HG03521 (cell line): Measurements from ENCODE around the gene RAPSN.
"Not testable (repeated sequence)": the region's sequence is repeated elsewhere in the genome, so short reads cannot be mapped to it uniquely, and the experiment has no call there.

ENCODE experiments used
- ATAC-seq: cut with Tn5 transposase; IDR thresholded peaks from one replicate; pipeline ENCODE4 v1.9.1; 2021; ENCODE audit warnings: mild to moderate bottlenecking, moderate library complexity; ENCODE audit not compliant: unreplicated experiment

The RAPSN gene

GRCh38 chr11:47466701-47467250 lies 17.8 kb upstream of the RAPSN start:
- ATAC-seq, result no peak

DNA sequence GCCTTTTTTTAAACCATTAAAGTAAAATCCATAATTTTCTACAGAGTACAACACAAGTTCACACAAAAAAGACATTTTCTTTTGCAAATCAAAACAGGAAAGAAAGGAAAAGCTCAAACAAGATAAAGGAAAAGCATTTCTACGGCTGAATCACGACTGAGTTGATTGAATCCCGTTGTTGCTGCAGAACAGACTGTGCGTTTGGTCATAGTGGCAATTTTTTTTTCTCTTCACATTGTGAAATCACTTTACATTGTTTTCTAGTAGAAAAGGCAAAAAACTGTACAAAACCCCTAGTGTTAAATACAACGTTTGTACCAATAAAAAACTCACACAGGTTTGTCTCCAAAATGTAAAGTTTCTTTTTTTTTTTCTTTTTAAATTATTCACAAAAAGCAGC lies 17.3 kb upstream of the RAPSN start:
- no peak for ATAC-seq

DNA sequence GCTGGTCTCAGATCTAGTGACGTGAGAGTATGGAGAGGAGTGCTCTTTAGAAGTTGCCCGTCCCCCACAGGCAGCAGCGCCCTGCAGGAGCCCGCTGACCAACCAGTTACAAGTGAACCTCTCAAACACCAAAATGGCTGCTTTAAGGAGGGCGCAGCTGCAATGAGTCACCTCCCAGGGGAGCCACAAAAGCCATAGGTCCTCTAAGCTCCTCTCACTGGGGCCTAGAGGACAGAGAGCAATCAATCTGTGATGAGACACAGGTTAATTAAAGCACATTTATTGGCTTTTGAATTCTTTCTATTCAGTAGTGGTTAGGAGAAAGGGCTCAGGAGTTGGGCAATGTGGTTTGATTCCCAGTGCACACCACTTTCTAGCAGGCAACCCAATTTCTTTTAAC lies 15.5 kb upstream of the RAPSN start:
- ATAC-seq, result no peak

DNA sequence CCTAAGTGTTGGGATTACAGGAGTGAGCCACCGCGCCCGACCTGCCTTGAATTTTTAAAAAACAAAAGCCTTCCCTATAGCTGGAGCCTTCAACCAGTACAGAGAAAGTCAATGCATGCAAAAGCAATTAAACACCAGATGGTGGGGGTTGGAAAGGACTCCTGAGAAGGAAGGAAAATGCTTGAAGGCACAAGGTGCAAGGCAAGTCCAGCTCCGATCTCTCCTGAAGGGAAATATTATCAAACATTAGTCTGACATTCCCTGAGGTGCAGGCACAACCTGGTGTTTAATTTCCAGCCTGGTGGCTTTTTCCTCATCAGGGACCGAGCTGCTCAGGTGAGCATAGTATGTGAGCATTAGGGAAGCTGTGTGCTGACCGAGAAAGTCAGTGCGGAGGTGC lies 12.9 kb upstream of the RAPSN start:
- ATAC-seq, result no peak

GRCh38 chr11:47460571-47461235 lies 11.8 kb upstream of the RAPSN start:
- no peak for ATAC-seq

GRCh38 chr11:47454258-47454671 lies 5.3 kb upstream of the RAPSN start:
- not testable (repeated sequence) for ATAC-seq

GRCh38 chr11:47453365-47453764 lies 4.4 kb upstream of the RAPSN start:
- no peak for ATAC-seq

- no peak for ATAC-seq
Measured at GRCh38 chr11:47451990-47452389, 3.1 kb upstream of the RAPSN start.

DNA sequence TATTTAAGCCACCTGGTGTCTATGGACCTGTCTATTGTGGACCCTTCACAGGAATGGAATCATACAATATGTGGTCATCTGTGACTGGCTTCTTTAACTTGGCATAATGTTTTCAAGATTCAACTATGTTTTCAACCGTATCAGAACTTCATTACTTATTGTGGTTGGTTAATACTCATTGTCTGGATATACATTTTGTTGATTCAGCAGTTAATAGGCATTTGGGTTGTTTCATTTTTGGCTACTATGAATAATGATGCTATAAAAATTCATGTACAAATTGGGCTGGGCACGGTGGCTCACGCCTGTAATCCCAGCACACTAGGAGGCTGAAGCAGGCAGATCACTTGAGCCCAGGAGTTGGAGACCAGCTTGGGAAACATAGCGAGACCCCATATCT lies 2.5 kb upstream of the RAPSN start:
- ATAC-seq, result no peak

GRCh38 chr11:47449541-47449940 lies 605 bp upstream of the RAPSN start:
- ATAC-seq, result no peak

- ATAC-seq, result no peak
Measured at GRCh38 chr11:47447906-47448305, 1.0 kb downstream of the RAPSN start.

DNA sequence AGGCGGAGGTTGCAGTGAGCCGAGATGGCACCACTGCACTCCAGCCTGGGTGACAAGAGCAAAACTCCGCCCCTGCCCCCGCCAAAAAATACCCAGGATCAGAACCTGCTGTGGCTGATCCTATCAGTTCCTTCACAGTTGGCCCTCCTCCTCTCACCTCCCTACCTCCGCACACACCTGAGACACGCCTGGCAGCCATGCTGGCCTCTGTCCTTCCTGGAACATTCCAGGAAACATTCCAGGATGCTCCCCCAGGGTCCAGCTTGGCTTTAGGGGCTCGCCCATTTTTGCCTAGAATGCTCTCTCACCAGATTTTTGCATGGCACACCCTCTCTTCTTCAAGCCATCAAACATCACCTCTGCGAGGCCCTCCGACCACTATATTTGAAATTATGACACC lies 2.1 kb downstream of the RAPSN start:
- no peak for ATAC-seq

DNA sequence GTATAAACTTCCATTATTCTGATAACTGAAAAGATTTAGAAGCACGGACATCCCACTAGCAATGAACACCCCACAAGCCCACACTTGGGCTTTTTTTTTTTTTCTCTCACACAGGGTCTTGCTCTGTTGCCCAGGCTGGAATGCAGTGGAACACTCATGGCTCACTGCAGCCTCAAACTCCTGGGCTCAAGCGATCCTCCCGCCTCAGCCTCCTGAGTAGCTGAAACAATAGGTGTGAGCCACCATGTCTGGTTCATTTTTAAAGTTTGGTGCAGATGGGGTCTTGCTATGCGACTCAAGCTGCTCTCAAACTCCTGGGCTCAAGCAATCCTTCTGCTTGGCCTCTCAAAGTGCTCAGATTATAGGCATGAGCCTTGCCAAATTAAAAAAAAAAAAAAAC lies 3.1 kb downstream of the RAPSN start:
- ATAC-seq, result no peak

DNA sequence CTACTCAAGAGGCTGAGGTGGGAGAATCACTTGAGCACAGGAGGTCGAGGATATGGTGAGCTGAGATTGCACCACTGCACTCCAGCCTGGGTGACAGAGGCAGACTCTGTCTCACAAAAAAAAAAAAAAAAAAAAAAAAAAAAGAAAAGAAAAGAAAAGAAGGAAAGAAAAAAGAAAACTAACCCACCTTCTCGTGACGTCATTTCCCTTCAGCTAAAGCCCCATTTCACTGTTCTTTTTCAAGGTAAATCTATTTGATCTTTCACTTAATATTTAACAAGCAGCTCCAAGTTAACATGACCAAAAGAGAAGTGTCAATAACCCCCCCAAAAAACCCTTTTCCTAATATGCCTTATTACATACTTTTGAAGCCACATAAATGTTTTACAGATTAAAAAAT lies 5.1 kb downstream of the RAPSN start:
- ATAC-seq, result no peak

DNA sequence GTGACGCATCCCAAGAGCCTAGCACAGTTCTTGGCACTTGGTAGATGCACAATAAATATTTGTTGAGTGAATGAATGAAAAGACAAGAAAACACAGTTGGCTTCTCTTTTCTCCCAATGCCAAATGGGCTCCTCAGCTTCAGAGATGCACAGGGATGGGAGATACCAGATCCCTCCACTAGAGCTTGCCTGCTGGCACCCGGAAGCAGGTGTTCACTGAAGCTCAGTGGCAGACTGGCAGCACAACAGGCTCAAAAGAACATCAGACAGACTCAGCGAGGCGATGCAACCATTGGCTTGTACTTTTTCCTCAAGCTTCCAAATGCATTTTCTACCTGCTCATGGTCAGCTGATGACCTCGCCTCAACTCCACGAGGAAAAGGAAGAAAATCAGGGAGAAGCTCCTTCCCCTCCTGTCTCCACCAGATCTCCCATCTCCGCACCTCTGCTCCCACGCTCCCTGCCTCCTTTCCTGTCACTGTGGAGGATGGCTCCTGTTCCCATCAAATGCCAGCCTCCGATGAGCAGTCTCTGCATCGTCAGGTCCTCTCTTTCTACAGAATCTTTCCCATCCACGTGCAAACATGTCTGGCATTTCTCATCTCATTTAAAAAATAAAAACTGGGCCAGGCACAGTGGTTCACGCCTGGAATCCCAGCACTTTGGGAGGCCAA lies 5.8 kb downstream of the RAPSN start:
- ATAC-seq, result no peak

GRCh38 chr11:47442514-47442913 lies 6.4 kb downstream of the RAPSN start:
- no peak for ATAC-seq

DNA sequence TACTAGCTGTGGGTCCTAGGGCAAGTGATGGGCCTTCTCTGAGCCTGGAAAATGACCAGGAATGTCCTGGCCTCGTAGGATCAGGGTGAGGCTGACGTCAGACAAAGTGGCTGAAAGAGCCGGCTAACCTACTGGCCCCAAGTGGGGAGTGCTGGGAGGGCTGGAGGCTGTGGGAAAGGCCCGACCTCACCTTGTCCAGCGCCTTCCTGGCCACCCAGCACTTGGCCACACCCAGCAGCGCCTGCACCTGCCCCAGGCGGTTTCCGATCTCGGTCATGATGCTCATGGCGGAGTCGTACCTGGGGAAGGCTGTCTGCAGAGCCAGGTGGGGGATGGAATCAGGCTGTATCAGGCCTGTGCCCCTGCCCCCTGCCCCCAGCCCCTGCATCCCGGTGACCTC lies 7.5 kb downstream of the RAPSN start:
- no peak for ATAC-seq

- ATAC-seq, result no peak
Measured at GRCh38 chr11:47440054-47440476, 8.9 kb downstream of the RAPSN start.

DNA sequence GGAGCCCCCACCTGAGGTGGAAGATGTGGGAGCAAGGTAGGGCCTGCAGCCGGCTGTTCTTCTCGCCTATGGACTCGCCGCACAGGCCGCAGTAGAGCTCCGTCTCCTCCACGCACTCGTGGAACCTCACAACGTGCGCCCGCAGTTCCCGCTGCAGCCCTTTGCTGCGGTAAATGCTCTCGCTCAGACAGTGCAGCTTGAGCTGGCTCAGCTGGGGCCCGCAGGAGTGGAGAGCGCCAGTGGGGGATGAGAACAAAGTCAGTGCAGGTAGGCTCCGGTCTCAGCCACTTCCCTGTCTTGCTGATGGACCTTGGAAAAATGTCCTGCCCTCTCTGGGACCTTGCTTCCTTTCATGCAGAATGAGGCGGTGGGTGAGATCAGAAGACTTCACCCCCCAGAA lies 10.2 kb downstream of the RAPSN start:
- no peak for ATAC-seq

DNA sequence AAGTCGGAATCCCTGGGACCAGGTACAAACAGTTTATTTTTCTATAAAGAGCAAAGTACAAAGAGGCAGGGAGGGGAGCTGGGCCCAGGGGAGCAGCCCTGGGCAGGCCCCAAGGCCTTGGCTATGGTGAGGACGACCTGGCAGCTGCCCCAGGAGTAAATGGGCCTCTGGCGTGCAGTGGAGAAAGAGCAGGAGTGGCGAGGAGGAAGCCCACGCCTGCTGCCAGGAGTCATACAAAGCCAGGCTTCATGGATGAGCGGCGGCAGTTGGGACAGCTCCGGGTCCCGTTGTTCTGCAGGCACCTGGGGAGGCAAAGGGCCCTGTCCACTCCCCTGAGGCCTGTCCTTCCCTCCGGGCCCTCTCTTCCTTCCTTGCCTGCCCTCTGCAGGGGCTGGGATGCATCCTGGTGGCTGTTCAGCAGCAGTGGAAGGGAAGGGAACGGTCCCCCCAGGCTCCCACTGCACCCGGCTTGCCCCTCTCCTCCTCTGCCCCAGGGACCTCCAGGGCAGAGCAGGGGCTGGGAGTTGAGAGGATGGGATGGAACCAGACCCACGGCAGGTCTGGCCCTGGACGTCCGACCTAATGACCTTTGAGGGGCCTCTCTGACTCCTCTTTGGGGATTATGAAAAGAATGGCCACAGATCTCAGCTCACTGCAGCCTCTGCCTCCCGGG lies 11.1 kb downstream of the RAPSN start:
- no peak for ATAC-seq

DNA sequence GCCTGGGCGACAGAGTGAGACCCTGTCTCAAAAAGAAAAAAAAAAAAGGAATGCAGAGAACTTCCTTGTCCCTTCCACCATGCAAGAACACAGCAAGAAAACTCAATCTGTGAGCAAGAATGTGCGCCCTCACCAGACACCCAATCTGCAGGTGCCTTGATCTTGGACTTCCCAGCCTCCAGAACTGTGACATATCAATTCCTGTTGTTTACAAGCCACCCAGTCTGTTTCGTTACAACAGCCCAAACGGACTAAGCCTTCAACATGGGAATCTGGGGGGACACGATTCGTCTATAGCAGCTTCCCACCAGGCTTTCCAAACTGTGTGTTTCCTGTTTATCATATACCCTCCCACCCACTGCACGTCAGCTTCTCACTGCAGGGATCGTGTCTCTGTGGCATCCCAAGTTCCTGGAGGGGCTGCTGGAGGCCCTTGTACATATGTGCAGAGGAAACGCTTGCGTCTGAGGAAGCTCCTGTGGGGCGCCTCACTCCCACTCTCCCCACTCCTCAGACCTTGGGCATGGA lies 11.7 kb downstream of the RAPSN start:
- no peak for ATAC-seq

DNA sequence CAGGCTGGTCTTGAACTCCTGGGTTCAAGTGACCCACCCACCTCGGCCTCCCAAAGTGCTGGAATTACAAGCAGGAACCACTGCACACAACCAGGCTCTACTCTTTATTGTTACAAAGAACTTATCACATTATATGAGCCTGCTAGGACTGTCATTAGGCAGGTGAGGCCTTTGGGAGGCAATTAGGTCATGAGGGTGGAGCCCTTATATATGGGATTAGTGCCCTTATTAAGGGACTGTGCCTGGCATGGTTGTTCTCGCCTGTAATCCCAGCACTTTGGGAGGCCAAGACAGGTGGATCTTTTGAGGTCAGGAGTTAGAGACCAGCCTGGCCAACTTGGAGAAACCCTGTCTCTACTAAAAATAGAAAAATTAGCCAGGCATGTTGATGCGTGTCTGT lies 12.2 kb downstream of the RAPSN start:
- ATAC-seq, result no peak
